Epithelial cell of proximal tubule (primary cell): Measurements from ENCODE around the gene SNX5. TPM values are rescaled to one million over a fixed set of nuclear protein-coding genes. Genes with fewer than 3 reads are reported as not detected.

Experiments
- DNase-seq: peaks from one replicate; pipeline ENCODE4 v3.0.0-alpha.2; 2011; ENCODE audit warnings: low read depth
- H3K4me3 ChIP-seq: 2 replicates; pipeline ENCODE4 v1.5.1; 2011; ENCODE audit warnings: low read depth, mild to moderate bottlenecking, low read length
- total RNA-seq: library from RNA; depleted of rRNA; stranded (reverse); fragments of >200 nt; gene quantifications from 2 replicates; pipeline ENCODE4 v1.2.3, GENCODE V29; 2015
- TF ChIP-seq, protein P1 (sequence below): conservative IDR thresholded peaks from 2 replicates; pipeline ENCODE4 v1.5.1; 2012; ENCODE audit warnings: low read depth, mild to moderate bottlenecking, low read length

The SNX5 gene
- total RNA-seq, 1 donor from 2014 or later = 182 TPM

GRCh38 chr20:18011482-18011881, 42.9 kb upstream of the SNX5 start:
- DNase-seq = no peak
- TF ChIP-seq, protein P1, sequence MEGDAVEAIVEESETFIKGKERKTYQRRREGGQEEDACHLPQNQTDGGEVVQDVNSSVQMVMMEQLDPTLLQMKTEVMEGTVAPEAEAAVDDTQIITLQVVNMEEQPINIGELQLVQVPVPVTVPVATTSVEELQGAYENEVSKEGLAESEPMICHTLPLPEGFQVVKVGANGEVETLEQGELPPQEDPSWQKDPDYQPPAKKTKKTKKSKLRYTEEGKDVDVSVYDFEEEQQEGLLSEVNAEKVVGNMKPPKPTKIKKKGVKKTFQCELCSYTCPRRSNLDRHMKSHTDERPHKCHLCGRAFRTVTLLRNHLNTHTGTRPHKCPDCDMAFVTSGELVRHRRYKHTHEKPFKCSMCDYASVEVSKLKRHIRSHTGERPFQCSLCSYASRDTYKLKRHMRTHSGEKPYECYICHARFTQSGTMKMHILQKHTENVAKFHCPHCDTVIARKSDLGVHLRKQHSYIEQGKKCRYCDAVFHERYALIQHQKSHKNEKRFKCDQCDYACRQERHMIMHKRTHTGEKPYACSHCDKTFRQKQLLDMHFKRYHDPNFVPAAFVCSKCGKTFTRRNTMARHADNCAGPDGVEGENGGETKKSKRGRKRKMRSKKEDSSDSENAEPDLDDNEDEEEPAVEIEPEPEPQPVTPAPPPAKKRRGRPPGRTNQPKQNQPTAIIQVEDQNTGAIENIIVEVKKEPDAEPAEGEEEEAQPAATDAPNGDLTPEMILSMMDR = no peak
- H3K4me3 ChIP-seq = peak overlapping the region; percentile 6

GRCh38 chr20:18009116-18009515, 40.5 kb upstream of the SNX5 start:
- H3K4me3 ChIP-seq = no peak overlapping the region
- TF ChIP-seq, protein P1 = no peak
- no peak for DNase-seq

- TF ChIP-seq, protein P1 = no peak
- no peak overlapping the region for H3K4me3 ChIP-seq
- no peak for DNase-seq
Measured at GRCh38 chr20:18007534-18008292, 39.1 kb upstream of the SNX5 start.

DNA sequence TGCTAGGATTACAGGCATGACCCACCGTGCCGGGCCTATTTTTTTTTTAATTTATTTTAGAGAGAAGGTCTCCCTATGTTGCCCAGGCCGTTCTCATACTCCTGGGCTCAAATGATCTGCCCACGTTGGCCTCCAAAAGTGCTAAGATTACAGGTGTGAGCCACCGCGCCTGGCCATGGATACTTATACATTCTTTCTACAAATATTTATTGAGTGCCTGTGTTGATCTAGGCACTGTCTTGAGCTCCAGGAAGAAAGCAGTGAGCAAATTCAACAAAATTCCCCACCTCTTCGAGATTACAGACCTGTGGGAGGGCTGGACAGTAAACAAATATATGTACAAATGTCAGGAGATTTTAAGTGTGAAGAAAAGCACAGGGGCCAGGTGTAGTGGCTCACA, 38.1 kb upstream of the SNX5 start:
- no peak for DNase-seq
- TF ChIP-seq, protein P1 = no peak
- H3K4me3 ChIP-seq = no peak overlapping the region

GRCh38 chr20:18005990-18006364, 37.4 kb upstream of the SNX5 start:
- TF ChIP-seq, protein P1 = no peak

GRCh38 chr20:18005170-18005989, 36.8 kb upstream of the SNX5 start:
- TF ChIP-seq, protein P1 = no peak
- DNase-seq = peak; percentile 87
- H3K4me3 ChIP-seq = no peak overlapping the region

More at GRCh38 chr20:18005990-18006364, 37.4 kb upstream of the SNX5 start:
- H3K4me3 ChIP-seq = no peak overlapping the region
- no peak for DNase-seq
